ENCODE data around the gene SLC10A4.

The SLC10A4 gene

DNA sequence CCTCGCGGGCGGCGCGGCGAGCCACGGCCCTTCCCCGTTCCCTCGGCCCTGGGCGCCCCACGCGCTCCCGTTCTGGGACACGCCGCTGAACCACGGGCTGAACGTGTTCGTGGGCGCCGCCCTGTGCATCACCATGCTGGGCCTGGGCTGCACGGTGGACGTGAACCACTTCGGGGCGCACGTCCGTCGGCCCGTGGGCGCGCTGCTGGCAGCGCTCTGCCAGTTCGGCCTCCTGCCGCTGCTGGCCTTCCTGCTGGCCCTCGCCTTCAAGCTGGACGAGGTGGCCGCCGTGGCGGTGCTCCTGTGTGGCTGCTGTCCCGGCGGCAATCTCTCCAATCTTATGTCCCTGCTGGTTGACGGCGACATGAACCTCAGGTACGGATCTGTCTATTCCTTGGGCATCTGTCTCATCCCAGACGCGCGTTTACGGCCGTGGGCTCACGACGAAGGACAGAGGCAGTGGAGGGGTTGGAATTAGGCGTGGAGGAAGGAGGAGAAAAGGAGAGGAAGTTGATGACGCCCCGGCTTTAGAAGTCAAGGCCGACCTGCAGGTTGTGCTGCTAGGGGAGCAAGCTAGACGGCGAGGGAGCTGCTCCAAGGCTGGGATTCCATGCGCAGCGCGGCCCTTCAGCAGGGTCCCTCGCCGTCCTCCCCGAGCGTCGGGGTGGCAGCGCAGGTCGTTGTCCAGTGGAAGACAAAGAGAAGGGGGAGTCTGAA, 792 bp downstream of the SLC10A4 start:
- no peak overlapping the region for H3K9ac ChIP-seq (ENCODE audit: low read depth in 1 of 2, low read length in 2 of 2)
- no peaks in the 10 kb centered on the region for H3K9me3 ChIP-seq (ENCODE audit: control insufficient read depth in 1 of 2, low read length in 2 of 2)
- H3K4me3 ChIP-seq (ENCODE audit: low read depth in 1 of 2, low read length in 2 of 2): peak overlapping the region in 1 of 2 donors; percentile 23
- H3K27me3 ChIP-seq (ENCODE audit: control insufficient read depth in 1 of 2, insufficient read depth in 2 of 2, low read length in 2 of 2): peaks cover 57 to 74% of the 10 kb centered on the region in 2 donors
- H3K36me3 ChIP-seq (ENCODE audit: control insufficient read depth in 1 of 2, insufficient read depth in 2 of 2, low read length in 2 of 2): no peaks in the 10 kb centered on the region
- H3K27ac ChIP-seq (ENCODE audit: low read depth, low read length): no peak overlapping the region
- H3K4me1 ChIP-seq (ENCODE audit: control insufficient read depth in 1 of 2, insufficient read depth in 2 of 2, low read length in 2 of 2): peaks cover 0 to 4% of the 10 kb centered on the region in 2 donors

- Histone ChIP-seq H3K4me3 (ENCODE audit: low read depth in 1 of 2, low read length in 2 of 2) (no peak overlapping the region), H3K9me3 (ENCODE audit: control insufficient read depth in 1 of 2, low read length in 2 of 2) (no peaks in the 10 kb centered on the region), H3K27ac (ENCODE audit: low read depth, low read length) (no peak overlapping the region), H3K4me1 (ENCODE audit: control insufficient read depth in 1 of 2, insufficient read depth in 2 of 2, low read length in 2 of 2) (peaks cover 0 to 4% of the 10 kb centered on the region in 2 donors), H3K9ac (ENCODE audit: low read depth in 1 of 2, low read length in 2 of 2) (no peak overlapping the region), H3K36me3 (ENCODE audit: control insufficient read depth in 1 of 2, insufficient read depth in 2 of 2, low read length in 2 of 2) (no peaks in the 10 kb centered on the region), H3K27me3 (ENCODE audit: control insufficient read depth in 1 of 2, insufficient read depth in 2 of 2, low read length in 2 of 2) (peaks cover 61 to 81% of the 10 kb centered on the region in 2 donors)
These were observed 1.5 kb downstream of the SLC10A4 start for GRCh38 chr4:48484494-48485168.

GRCh38 chr4:48489683-48490011, 6.5 kb downstream of the SLC10A4 start:
- Histone ChIP-seq H3K36me3 (ENCODE audit: control insufficient read depth in 1 of 2, insufficient read depth in 2 of 2, low read length in 2 of 2) (no peaks in the 10 kb centered on the region), H3K27ac (ENCODE audit: low read depth, low read length) (no peak overlapping the region), H3K4me3 (ENCODE audit: low read depth in 1 of 2, low read length in 2 of 2) (peak overlapping the region in 1 of 2 donors; percentile 35), H3K27me3 (ENCODE audit: control insufficient read depth in 1 of 2, insufficient read depth in 2 of 2, low read length in 2 of 2) (peaks cover 50 to 82% of the 10 kb centered on the region in 2 donors), H3K9ac (ENCODE audit: low read depth in 1 of 2, low read length in 2 of 2) (no peak overlapping the region), H3K4me1 (ENCODE audit: control insufficient read depth in 1 of 2, insufficient read depth in 2 of 2, low read length in 2 of 2) (no peaks in the 10 kb centered on the region), H3K9me3 (ENCODE audit: control insufficient read depth in 1 of 2, low read length in 2 of 2) (no peaks in the 10 kb centered on the region)

GRCh38 chr4:48490012-48490679, 7.0 kb downstream of the SLC10A4 start, which contains the start of gene ZAR1:
Gene ZAR1 (plus strand): TSS chr4:48490252. CDS start chr4:48490292, 40 bp downstream.
- H3K4me3 ChIP-seq (ENCODE audit: low read depth in 1 of 2, low read length in 2 of 2): peak within 1 kb of the TSS; percentile 35 to 46
- H3K9me3 ChIP-seq (ENCODE audit: control insufficient read depth in 1 of 2, low read length in 2 of 2): no peaks in the 10 kb centered on the region
- peaks cover 45 to 77% of the 10 kb centered on the region in 2 donors for H3K27me3 ChIP-seq (ENCODE audit: control insufficient read depth in 1 of 2, insufficient read depth in 2 of 2, low read length in 2 of 2)
- H3K4me1 ChIP-seq (ENCODE audit: control insufficient read depth in 1 of 2, insufficient read depth in 2 of 2, low read length in 2 of 2): no peaks in the 10 kb centered on the region
- H3K27ac ChIP-seq (ENCODE audit: low read depth, low read length): no peak within 1 kb of the TSS
- no peak within 1 kb of the TSS for H3K9ac ChIP-seq (ENCODE audit: low read depth in 1 of 2, low read length in 2 of 2)
- H3K36me3 ChIP-seq (ENCODE audit: control insufficient read depth in 1 of 2, insufficient read depth in 2 of 2, low read length in 2 of 2): no peaks in the 10 kb centered on the region

DNA sequence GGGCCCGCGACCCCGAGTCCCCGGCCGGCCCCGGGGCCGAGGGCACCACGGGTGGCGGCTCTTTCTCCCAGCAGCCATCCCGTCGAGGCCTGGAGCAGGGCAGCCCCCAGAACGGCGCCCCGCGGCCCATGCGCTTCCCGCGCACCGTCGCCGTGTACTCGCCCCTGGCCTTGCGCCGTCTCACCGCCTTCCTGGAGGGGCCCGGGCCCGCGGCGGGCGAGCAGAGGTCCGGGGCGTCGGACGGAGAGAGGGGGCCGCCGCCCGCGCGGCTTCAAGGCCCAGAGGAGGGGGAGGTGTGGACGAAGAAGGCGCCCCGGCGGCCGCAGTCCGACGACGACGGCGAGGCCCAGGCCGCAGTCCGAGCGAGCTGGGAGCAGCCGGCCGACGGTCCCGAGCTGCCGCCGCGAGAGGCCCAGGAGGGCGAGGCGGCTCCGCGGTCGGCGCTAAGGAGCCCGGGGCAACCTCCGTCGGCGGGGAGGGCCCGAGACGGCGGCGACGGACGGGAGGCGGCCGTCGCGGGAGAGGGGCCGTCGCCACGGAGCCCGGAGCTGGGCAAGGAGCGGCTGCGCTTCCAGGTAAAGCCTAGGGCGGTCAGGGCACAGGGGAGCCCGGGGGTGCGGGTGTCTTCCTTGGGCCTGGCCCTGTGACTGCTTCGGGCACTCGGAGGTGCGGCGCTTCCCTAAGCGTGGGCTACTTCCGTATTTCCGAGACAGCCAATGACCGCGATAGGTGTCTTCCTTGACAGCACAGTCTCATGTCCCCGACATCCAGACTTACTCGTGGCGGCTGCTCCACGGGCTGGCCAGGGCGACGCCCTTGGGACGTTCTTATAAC, 7.8 kb downstream of the SLC10A4 start:
- Histone ChIP-seq H3K9me3 (ENCODE audit: control insufficient read depth in 1 of 2, low read length in 2 of 2) (no peaks in the 10 kb centered on the region), H3K4me1 (ENCODE audit: control insufficient read depth in 1 of 2, insufficient read depth in 2 of 2, low read length in 2 of 2) (no peaks in the 10 kb centered on the region), H3K27ac (ENCODE audit: low read depth, low read length) (no peak overlapping the region), H3K9ac (ENCODE audit: low read depth in 1 of 2, low read length in 2 of 2) (no peak overlapping the region), H3K27me3 (ENCODE audit: control insufficient read depth in 1 of 2, insufficient read depth in 2 of 2, low read length in 2 of 2) (peaks cover 42 to 70% of the 10 kb centered on the region in 2 donors), H3K4me3 (ENCODE audit: low read depth in 1 of 2, low read length in 2 of 2) (no peak overlapping the region), H3K36me3 (ENCODE audit: control insufficient read depth in 1 of 2, insufficient read depth in 2 of 2, low read length in 2 of 2) (peaks cover 0 to 2% of the 10 kb centered on the region in 2 donors)

DNA sequence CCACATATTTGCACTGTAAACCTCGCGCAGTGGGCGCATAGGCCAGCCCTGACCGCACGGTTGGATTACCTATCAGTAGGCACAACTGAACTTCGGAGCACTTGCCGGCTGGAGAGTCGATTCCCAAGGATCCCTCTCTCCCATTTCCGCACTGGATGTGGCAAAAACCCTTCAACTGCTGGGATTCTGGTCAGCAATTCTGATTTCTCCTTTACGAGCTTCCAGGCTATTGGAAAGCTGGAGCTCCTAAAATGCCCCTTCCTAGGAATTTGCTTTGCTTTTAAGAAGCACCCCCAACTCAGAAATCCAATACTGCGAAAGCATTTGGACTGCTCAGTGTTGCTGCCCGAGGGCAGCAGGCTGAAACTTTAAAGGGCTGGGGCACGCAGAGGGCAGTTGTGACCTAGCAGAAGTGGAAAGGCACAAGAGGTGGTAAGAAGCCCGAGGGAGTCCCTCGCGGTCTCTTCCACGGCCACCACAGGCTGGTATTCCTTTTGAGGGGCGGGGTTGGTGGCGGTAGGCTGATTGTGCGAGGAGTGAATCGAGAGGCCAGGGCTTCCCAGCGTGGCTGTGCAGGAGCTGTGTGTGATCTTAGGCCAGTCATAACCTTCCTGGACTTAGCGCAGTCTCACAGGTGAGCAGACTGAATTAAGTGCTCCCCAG, 8.5 kb downstream of the SLC10A4 start:
- Histone ChIP-seq H3K4me3 (ENCODE audit: low read depth in 1 of 2, low read length in 2 of 2) (no peak overlapping the region), H3K27me3 (ENCODE audit: control insufficient read depth in 1 of 2, insufficient read depth in 2 of 2, low read length in 2 of 2) (peaks cover 37 to 64% of the 10 kb centered on the region in 2 donors)

GRCh38 chr4:48493452-48494100, 10.4 kb downstream of the SLC10A4 start:
- Histone ChIP-seq H3K9ac (ENCODE audit: low read depth in 1 of 2, low read length in 2 of 2) (no peak overlapping the region), H3K4me3 (ENCODE audit: low read depth in 1 of 2, low read length in 2 of 2) (no peak overlapping the region), H3K36me3 (ENCODE audit: control insufficient read depth in 1 of 2, insufficient read depth in 2 of 2, low read length in 2 of 2) (peaks cover 0 to 4% of the 10 kb centered on the region in 2 donors), H3K27ac (ENCODE audit: low read depth, low read length) (no peak overlapping the region), H3K9me3 (ENCODE audit: control insufficient read depth in 1 of 2, low read length in 2 of 2) (no peaks in the 10 kb centered on the region), H3K4me1 (ENCODE audit: control insufficient read depth in 1 of 2, insufficient read depth in 2 of 2, low read length in 2 of 2) (no peaks in the 10 kb centered on the region), H3K27me3 (ENCODE audit: control insufficient read depth in 1 of 2, insufficient read depth in 2 of 2, low read length in 2 of 2) (peaks cover 29 to 47% of the 10 kb centered on the region in 2 donors)

More for the DNA sequence above, 8.5 kb downstream of the SLC10A4 start:
- H3K4me1 ChIP-seq (ENCODE audit: control insufficient read depth in 1 of 2, insufficient read depth in 2 of 2, low read length in 2 of 2): no peaks in the 10 kb centered on the region
- no peak overlapping the region for H3K27ac ChIP-seq (ENCODE audit: low read depth, low read length)
- no peak overlapping the region for H3K9ac ChIP-seq (ENCODE audit: low read depth in 1 of 2, low read length in 2 of 2)
- peaks cover 0 to 4% of the 10 kb centered on the region in 2 donors for H3K36me3 ChIP-seq (ENCODE audit: control insufficient read depth in 1 of 2, insufficient read depth in 2 of 2, low read length in 2 of 2)
- H3K9me3 ChIP-seq (ENCODE audit: control insufficient read depth in 1 of 2, low read length in 2 of 2): no peaks in the 10 kb centered on the region

- peaks cover 5 to 25% of the 10 kb centered on the region in 2 donors for H3K36me3 ChIP-seq (ENCODE audit: control insufficient read depth in 1 of 2, insufficient read depth in 2 of 2, low read length in 2 of 2)
- H3K27ac ChIP-seq (ENCODE audit: low read depth, low read length): no peak overlapping the region
- H3K9ac ChIP-seq (ENCODE audit: low read depth in 1 of 2, low read length in 2 of 2): no peak overlapping the region
- H3K9me3 ChIP-seq (ENCODE audit: control insufficient read depth in 1 of 2, low read length in 2 of 2): no peaks in the 10 kb centered on the region
- H3K4me1 ChIP-seq (ENCODE audit: control insufficient read depth in 1 of 2, insufficient read depth in 2 of 2, low read length in 2 of 2): no peaks in the 10 kb centered on the region
- H3K4me3 ChIP-seq (ENCODE audit: low read depth in 1 of 2, low read length in 2 of 2): no peak overlapping the region
- H3K27me3 ChIP-seq (ENCODE audit: control insufficient read depth in 1 of 2, insufficient read depth in 2 of 2, low read length in 2 of 2): peaks cover 10 to 24% of the 10 kb centered on the region in 2 donors
These were observed 12.8 kb downstream of the SLC10A4 start for GRCh38 chr4:48495941-48496340.

DNA sequence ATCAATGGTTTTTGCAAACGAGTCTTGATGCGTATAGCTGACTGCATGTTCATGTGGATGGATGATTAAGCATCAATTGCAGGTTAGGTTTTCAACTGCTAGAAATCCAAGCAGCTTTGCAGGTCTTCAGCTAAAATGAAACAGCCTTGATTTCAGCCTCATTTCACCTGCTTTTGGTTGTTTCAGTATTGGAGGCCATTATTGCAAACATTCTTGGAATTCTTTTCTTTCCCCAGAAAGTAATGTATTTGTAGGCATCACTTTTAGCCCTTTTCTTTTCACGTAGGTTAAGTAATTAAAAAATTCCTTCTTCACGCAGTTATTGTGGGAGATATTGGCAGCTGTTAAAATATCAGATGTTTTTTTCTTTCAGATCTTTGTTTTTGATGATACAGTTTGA, 15.8 kb downstream of the SLC10A4 start:
- H3K4me1 ChIP-seq (ENCODE audit: control insufficient read depth in 1 of 2, insufficient read depth in 2 of 2, low read length in 2 of 2): no peaks in the 10 kb centered on the region
- H3K27me3 ChIP-seq (ENCODE audit: control insufficient read depth in 1 of 2, insufficient read depth in 2 of 2, low read length in 2 of 2): no peaks in the 10 kb centered on the region
- H3K27ac ChIP-seq (ENCODE audit: low read depth, low read length): no peak overlapping the region
- H3K4me3 ChIP-seq (ENCODE audit: low read depth in 1 of 2, low read length in 2 of 2): no peak overlapping the region
- H3K36me3 ChIP-seq (ENCODE audit: control insufficient read depth in 1 of 2, insufficient read depth in 2 of 2, low read length in 2 of 2): peaks cover 8 to 35% of the 10 kb centered on the region in 2 donors
- no peaks in the 10 kb centered on the region for H3K9me3 ChIP-seq (ENCODE audit: control insufficient read depth in 1 of 2, low read length in 2 of 2)
- no peak overlapping the region for H3K9ac ChIP-seq (ENCODE audit: low read depth in 1 of 2, low read length in 2 of 2)
